ENCODE measurements around the gene COX15.

DNA sequence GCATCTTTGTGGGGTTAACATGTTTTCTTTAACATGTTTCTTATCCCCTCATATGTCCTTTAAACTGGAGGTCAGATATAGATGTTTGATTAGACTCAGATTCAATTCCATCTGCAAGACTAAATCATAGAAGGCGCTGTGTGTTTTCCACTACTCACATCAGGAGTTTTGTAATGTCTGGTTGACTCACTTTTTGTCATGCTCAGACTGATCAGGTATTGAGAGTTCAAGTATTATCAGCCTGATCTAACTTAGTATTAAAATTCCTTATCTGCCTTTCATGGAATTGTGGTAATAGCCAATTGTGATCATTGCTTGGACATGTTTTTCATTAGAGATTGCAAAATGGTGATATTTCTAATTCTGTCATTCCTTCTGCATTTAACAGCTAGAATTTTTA lies 42.5 kb downstream of the COX15 start:
- TF ChIP-seq, protein P1, sequence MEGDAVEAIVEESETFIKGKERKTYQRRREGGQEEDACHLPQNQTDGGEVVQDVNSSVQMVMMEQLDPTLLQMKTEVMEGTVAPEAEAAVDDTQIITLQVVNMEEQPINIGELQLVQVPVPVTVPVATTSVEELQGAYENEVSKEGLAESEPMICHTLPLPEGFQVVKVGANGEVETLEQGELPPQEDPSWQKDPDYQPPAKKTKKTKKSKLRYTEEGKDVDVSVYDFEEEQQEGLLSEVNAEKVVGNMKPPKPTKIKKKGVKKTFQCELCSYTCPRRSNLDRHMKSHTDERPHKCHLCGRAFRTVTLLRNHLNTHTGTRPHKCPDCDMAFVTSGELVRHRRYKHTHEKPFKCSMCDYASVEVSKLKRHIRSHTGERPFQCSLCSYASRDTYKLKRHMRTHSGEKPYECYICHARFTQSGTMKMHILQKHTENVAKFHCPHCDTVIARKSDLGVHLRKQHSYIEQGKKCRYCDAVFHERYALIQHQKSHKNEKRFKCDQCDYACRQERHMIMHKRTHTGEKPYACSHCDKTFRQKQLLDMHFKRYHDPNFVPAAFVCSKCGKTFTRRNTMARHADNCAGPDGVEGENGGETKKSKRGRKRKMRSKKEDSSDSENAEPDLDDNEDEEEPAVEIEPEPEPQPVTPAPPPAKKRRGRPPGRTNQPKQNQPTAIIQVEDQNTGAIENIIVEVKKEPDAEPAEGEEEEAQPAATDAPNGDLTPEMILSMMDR (IDR thresholded peaks at IDR 0.05), result no peak
- TF ChIP-seq POLR2A (IDR thresholded peaks at IDR 0.05) (no peak), POLR2AphosphoS5 (IDR thresholded peaks at IDR 0.05) (no peak)

All from suprapubic skin (tissue), 4 donors.